Effector memory CD4-positive, alpha-beta T cell (primary cell): ENCODE measurements around the gene C1QTNF1.

ENCODE experiments used
- DNase-seq, 3 donors: peaks; one replicate each; pipeline ENCODE4 v3.0.0-alpha.2; 2020
- H3K27ac ChIP-seq: 2 replicates; pipeline ENCODE4 v1.7.0; 2013; ENCODE audit warnings: mild to moderate bottlenecking, low read length, moderate library complexity; ENCODE audit not compliant: insufficient read depth, poor library complexity, severe bottlenecking
- H3K27me3 ChIP-seq: replicated peaks from 2 replicates; pipeline ENCODE4 v1.7.0; 2013; ENCODE audit warnings: mild to moderate bottlenecking, low read length; ENCODE audit not compliant: insufficient read depth, control insufficient read depth, poor library complexity, severe bottlenecking
- H3K36me3 ChIP-seq: 2 replicates; pipeline ENCODE4 v1.7.0; 2013; ENCODE audit warnings: mild to moderate bottlenecking, low read length, moderate library complexity; ENCODE audit not compliant: control insufficient read depth, insufficient read depth
- H3K4me1 ChIP-seq: 2 replicates; pipeline ENCODE4 v1.7.0; 2013; ENCODE audit warnings: low read length, mild to moderate bottlenecking; ENCODE audit not compliant: control insufficient read depth, insufficient read depth, poor library complexity, severe bottlenecking
- H3K4me3 ChIP-seq: 2 replicates; pipeline ENCODE4 v1.7.0; 2013; ENCODE audit warnings: low read length, low read depth, mild to moderate bottlenecking; ENCODE audit not compliant: insufficient read depth, poor library complexity, severe bottlenecking
- H3K9me3 ChIP-seq: 2 replicates; pipeline ENCODE4 v1.7.0; 2013; ENCODE audit warnings: mild to moderate bottlenecking, low read length, moderate library complexity; ENCODE audit not compliant: control insufficient read depth

C1QTNF1 gene

GRCh38 chr17:79057737-79058385, 33.9 kb downstream of the C1QTNF1 start:
- Histone ChIP-seq H3K9me3 (no peaks in the 10 kb centered on the region), H3K27ac (no peak overlapping the region), H3K27me3 (no peaks in the 10 kb centered on the region), H3K4me3 (no peak overlapping the region), H3K36me3 (no peaks in the 10 kb centered on the region), H3K4me1 (no peaks in the 10 kb centered on the region)
- no peak for DNase-seq

DNA sequence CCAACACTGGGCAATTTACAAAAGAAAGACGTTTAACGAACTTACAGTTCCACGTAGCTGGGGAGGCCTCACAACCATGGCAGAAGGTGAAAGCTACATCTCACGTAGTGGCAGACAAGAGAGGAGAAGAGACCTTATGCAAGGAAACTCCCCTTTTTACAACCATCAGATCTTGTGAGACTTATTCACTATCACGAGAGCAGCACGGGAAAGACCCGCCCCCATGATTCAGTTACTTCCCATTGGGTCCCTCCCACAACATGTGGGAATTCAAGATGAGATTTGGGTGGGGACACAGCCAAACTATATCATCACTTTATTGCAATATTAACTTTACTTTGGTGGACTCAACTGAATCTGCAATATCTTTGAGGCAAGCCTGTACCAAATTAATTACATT, 38.7 kb downstream of the C1QTNF1 start:
- Histone ChIP-seq H3K36me3 (no peaks in the 10 kb centered on the region), H3K27ac (no peak overlapping the region), H3K4me3 (no peak overlapping the region), H3K4me1 (peaks cover 3% of the 10 kb centered on the region), H3K27me3 (no peaks in the 10 kb centered on the region), H3K9me3 (no peaks in the 10 kb centered on the region)
- no peak for DNase-seq

- H3K27me3 ChIP-seq, result no peaks in the 10 kb centered on the region
- peaks cover 3% of the 10 kb centered on the region for H3K4me1 ChIP-seq
- no peak for DNase-seq
- no peak overlapping the region for H3K4me3 ChIP-seq
- H3K27ac ChIP-seq, result no peak overlapping the region
- H3K9me3 ChIP-seq, result no peaks in the 10 kb centered on the region
- H3K36me3 ChIP-seq, result no peaks in the 10 kb centered on the region
Measured at GRCh38 chr17:79064026-79064425, 40.1 kb downstream of the C1QTNF1 start.

GRCh38 chr17:79065105-79065670, 41.2 kb downstream of the C1QTNF1 start:
- no peaks in the 10 kb centered on the region for H3K36me3 ChIP-seq
- DNase-seq, result peak in 2 of 3 donors; percentile 24 to 51
- H3K27ac ChIP-seq, result no peak overlapping the region
- peaks cover 3% of the 10 kb centered on the region for H3K4me1 ChIP-seq
- no peaks in the 10 kb centered on the region for H3K9me3 ChIP-seq
- no peaks in the 10 kb centered on the region for H3K27me3 ChIP-seq
- no peak overlapping the region for H3K4me3 ChIP-seq

DNA sequence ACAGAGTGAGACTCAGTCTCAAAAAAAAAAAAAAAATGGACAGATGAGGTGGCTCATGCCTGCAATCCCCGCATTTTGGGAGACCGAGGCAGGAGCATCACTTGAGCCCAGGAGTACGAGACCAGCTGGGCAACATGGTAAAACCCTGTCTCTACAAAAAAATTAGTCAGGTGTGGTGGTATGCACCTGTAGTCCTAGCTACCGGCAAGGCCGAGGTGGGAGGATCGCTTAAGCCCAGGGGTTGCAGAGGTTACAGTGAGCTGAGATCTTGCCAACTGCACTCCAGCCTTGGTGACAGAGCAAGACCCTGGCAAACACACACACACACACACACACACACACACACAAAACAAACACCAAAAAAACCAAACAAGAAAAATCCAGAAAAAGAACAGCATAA, 43.0 kb downstream of the C1QTNF1 start:
- Histone ChIP-seq H3K4me1 (peaks cover 3% of the 10 kb centered on the region), H3K9me3 (no peaks in the 10 kb centered on the region), H3K27ac (no peak overlapping the region)

GRCh38 chr17:79070266-79070880, 46.4 kb downstream of the C1QTNF1 start:
- H3K27me3 ChIP-seq, result no peaks in the 10 kb centered on the region
- no peak overlapping the region for H3K27ac ChIP-seq
- peaks cover 2% of the 10 kb centered on the region for H3K4me1 ChIP-seq
- no peaks in the 10 kb centered on the region for H3K9me3 ChIP-seq
- no peaks in the 10 kb centered on the region for H3K36me3 ChIP-seq
- no peak overlapping the region for H3K4me3 ChIP-seq
- DNase-seq, result no peak

More for the DNA sequence above, 43.0 kb downstream of the C1QTNF1 start:
- H3K36me3 ChIP-seq, result no peaks in the 10 kb centered on the region
- no peak overlapping the region for H3K4me3 ChIP-seq
- no peak for DNase-seq
- H3K27me3 ChIP-seq, result no peaks in the 10 kb centered on the region

- Histone ChIP-seq H3K9me3 (no peaks in the 10 kb centered on the region), H3K4me1 (peaks cover 8% of the 10 kb centered on the region)
Measured at GRCh38 chr17:79071161-79071740, 47.3 kb downstream of the C1QTNF1 start.

GRCh38 chr17:79072544-79072943, 48.6 kb downstream of the C1QTNF1 start:
- H3K36me3 ChIP-seq, result peaks cover 4% of the 10 kb centered on the region
- no peak overlapping the region for H3K4me3 ChIP-seq
- DNase-seq, result no peak
- peaks cover 8% of the 10 kb centered on the region for H3K4me1 ChIP-seq
- no peak overlapping the region for H3K27ac ChIP-seq
- no peaks in the 10 kb centered on the region for H3K9me3 ChIP-seq
- H3K27me3 ChIP-seq, result no peaks in the 10 kb centered on the region

More at GRCh38 chr17:79071161-79071740, 47.3 kb downstream of the C1QTNF1 start:
- no peaks in the 10 kb centered on the region for H3K36me3 ChIP-seq
- H3K4me3 ChIP-seq, result no peak overlapping the region
- H3K27ac ChIP-seq, result no peak overlapping the region
- no peak for DNase-seq
- no peaks in the 10 kb centered on the region for H3K27me3 ChIP-seq

DNA sequence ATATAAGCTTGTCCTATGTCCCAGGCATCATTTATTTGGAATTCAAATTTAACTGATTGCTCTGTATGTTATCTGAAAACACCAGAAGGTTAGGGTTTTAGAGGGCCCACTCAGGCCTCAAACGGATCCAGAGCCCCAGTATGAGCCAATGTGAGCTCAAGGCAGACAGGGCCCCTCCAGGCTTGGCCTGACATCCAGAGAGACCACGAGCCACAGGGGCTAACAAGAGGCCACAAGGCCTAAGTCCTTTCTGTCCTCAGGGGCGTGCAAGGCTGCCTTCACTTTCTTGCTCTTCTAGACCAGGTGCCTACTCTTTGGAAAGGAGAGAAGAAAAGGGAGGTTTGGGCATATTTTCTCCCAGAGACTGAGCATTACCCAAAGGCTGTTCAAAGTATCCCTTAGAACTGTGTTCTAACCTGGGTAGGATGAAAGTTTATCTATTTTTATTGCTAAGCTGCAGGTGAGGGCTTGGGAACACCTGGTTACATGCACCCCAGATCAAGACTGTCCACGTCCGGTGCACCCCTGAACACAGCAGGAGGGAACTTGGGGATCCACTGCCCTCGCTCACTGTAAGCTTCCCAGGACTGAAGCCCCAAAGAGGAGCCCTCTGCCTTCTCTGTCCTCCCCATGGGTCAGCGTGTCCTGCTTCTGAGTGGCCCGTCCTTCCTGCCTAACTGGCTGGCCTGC, 49.2 kb downstream of the C1QTNF1 start:
- Histone ChIP-seq H3K4me1 (peaks cover 8% of the 10 kb centered on the region), H3K9me3 (no peaks in the 10 kb centered on the region), H3K36me3 (peaks cover 4% of the 10 kb centered on the region), H3K4me3 (no peak overlapping the region), H3K27ac (no peak overlapping the region), H3K27me3 (no peaks in the 10 kb centered on the region)
- DNase-seq, result no peak
